ENCODE results near the gene MNX1.

Gene MNX1

DNA sequence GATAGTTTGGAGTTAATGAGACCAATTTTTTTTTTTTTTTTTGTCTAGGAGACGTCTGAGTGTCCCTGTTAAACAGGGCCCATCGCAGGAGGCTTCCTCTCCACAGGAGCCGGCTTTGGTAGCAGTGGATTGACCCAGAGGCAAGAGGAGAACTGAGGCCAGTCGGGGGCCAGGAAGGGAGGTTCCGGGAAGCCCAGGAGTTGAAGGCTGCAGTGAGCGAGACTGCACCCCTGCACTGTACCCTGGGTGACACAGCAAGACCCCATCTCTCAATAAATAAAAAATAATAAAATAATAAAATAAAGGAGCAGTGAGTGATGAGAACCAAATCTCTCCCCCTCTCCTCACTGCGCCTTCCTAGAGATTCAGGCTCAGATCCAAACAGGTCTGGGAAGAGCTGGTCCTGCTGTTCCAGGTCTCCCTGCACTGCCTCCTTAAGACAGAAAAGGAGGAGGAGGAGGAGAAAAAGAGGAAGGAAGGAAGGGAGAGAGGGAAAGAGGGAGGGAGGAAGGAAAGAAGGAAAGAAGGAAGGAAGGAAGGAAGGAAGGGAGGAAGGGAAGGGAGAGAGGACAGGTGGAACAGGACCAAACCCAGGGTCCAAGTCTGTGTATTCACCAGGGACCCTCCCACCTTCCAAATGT, 3.5 kb downstream of the MNX1 start:
- in situ Hi-C loops (cut with HindIII; ENCODE audit: low pct_ligation_motif_present, low pct_unique_long_range_greater_than_20kb, low sequenced_read_pairs), result no loop called here
- DNase-seq, result no peak

DNA sequence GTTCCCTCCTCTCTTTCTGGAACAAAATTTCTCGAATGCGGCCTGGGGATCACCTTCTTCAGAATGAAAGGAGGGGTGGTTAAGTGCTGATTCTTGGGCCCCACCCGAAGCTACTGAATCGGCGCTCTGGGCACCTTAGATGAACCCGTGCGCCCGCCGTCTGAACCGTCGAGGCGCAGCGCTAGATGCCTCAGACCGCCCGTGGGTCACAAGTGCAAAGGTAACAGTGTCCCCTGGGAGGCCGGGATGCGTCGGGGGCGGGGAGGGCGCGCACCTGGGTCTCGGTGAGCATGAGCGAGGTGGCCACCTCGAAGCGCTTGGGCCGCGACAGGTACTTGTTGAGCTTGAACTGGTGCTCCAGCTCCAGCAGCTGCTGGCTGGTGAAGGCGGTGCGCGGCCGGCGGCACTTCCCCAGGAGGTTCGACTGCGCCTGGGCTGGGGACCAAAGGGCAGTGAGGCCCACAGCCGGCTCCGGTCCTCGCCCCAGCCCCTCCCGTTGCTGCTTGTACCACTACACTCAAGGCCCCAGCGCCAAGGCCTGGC, 4.2 kb downstream of the MNX1 start:
- in situ Hi-C loops (cut with HindIII; ENCODE audit: low pct_ligation_motif_present, low pct_unique_long_range_greater_than_20kb, low sequenced_read_pairs), result no loop called here
- no peak for DNase-seq

DNA sequence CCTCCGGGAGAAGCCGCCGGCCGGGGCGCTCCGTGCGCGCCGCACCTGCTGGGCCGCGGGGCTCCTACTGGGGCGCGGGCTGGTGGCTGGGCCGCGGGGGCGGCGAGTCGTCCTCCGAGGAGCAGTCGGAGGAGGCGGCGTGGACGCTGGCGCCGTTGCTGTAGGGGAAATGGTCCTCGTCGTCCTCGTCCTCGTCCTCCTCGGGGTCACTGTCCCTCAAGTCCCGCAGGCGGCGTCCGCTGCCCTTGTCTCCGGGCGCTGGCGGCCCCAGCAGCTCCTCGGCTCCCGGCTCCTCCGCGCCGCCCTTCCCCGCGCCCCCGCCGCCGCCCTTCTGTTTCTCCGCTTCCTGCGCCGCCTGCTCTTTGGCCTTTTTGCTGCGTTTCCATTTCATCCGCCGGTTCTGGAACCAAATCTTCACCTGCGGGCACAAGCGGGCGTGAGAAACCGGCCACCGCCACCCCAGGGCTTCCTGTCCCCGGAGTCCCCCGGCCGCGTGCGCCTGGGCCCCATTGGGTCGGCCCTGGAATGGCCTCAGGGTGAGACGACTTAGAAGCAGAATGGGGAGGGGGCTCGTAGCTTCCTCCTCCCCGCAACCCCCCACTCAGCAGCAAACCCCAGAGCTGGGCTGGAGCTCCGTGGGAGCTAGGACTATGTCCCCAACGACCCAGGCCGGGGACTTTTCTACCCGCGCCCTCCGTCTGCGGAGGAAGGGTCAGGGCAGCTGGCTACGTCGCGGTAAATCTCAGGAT, 4.8 kb downstream of the MNX1 start:
- in situ Hi-C loops (cut with HindIII; ENCODE audit: low pct_ligation_motif_present, low pct_unique_long_range_greater_than_20kb, low sequenced_read_pairs), result no loop called here
- DNase-seq, result no peak

DNA sequence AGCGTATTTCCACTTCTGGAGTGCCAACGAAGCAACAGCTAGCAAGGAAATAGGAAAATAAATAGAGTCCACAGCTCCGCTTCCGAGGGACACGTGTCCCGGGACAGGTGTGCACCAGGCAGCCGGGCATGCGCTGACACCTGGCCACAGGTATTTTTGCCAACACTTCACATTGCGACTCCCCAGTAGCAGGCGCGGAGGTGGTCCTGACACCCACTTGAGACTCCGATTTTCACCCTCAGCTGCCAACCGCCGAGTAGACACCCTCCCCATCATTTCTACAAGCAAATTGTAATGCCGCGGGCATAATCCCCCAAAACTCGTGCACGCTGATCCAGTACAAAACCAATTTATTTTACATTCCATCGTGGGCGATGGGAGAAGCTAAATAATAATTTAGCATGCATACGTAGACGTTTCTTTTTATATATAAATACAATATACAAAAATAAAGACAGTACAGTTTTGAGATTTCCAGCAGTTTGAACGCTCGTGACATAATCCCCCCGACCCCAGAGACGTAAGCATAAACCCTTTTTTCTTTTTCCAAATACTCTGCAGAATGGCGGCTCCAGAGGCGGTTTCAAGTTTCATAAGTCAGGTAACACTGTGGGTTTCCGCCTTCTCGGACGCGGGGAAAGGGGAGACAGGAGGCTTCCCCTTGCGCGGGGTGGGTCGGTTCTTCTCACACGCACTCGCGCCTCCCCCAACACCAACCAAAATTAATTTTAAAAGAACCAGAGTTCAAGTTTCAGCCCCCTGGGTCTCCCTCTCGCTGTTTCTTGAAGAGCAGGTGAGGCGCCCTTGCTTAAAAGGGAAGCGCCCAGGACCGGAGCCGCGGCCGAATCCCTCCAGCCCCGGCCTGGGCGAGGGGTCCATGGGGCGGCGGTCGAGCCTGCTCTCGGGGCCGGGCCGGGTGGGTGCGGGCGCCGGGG, 5.7 kb downstream of the MNX1 start:
- no peak for DNase-seq
- in situ Hi-C loops (cut with HindIII; ENCODE audit: low pct_ligation_motif_present, low pct_unique_long_range_greater_than_20kb, low sequenced_read_pairs), result no loop called here

DNA sequence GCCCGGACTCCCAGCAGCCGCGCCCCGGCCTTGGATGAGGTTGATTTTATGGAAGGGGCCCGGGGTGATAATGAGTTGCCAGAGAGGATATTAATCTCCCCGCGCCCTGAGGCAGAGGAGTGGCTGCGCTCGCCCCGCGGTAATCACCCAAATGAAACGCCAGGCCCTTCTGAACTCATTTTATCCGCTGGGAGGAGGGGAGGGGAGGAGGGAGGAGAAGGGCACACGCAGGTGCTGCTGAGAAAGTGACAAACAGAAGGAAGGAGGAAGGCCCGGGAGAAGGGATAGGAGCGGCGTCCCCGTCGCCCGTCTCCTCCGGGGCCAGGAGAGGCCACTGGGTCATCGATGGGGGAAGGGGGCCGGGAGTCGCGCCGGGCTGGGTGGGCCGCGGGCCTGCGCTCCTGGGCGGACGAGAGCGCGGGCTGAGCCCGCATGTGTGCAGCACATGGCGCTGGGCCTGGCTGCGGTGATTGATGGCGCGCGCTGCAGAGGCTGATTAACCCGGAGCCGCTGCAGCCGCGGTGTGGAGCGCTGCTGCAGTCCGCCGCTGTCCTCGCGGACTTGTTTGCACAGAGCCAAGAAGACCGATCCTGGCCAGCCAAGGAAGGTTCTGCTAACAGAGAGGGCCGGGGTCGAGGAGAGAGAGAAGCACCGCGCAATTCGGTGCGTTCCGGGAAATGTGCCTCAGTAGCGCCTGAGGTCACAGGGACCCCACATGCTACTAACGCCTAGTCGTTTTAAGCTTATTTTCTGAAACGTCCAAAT, 6.5 kb downstream of the MNX1 start:
- in situ Hi-C loops (cut with HindIII; ENCODE audit: low pct_ligation_motif_present, low pct_unique_long_range_greater_than_20kb, low sequenced_read_pairs), result no loop called here
- DNase-seq, result no peak

DNA sequence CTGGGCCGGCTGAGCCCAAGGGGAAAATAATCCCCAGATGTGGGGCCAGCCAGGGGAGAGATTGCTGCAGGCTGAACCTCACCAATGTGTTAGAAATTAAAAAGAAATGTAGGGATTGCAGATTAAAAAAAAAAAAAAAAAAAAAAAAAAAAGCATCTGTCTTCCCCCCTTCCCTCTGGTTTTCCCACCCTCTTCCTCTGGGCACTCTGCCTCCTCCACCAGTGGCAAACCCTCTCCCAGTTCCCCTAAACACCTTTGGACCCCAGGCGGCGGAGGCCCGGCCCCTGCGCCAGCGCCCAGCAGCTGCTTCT, 7.1 kb downstream of the MNX1 start:
- in situ Hi-C loops (cut with HindIII; ENCODE audit: low pct_ligation_motif_present, low pct_unique_long_range_greater_than_20kb, low sequenced_read_pairs), result no loop called here
- no peak for DNase-seq

DNA sequence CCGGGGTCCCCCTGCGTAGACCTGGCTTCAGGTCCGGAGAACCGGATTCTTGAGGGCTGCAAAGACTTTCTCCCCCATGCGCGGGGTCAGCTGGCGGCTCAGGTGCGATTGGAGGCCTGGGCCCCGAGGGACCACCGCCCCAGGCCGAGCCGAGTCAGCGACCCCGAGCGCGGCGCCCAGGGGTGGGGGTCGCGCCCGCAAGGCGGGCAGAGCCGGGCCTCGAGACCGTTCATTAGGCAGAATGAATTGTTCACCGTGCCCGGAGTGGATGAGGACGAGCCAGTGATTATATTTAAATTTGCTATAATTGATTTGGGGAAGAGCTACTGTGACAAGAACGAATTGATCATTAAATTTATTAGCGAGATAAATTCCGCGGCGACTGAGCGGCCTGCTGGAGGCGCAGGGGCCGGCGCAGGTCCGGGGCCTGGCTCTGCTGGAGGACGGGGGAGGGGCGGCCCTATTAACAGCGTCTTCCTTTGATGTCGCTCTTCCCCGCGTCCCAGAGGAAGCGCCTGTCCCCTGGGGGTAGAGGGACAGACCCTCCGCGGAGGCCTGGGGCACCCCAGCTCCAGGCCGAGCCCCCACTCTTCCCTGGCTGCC, 7.5 kb downstream of the MNX1 start:
- no peak for DNase-seq
- in situ Hi-C loops (cut with HindIII; ENCODE audit: low pct_ligation_motif_present, low pct_unique_long_range_greater_than_20kb, low sequenced_read_pairs), result no loop called here

DNA sequence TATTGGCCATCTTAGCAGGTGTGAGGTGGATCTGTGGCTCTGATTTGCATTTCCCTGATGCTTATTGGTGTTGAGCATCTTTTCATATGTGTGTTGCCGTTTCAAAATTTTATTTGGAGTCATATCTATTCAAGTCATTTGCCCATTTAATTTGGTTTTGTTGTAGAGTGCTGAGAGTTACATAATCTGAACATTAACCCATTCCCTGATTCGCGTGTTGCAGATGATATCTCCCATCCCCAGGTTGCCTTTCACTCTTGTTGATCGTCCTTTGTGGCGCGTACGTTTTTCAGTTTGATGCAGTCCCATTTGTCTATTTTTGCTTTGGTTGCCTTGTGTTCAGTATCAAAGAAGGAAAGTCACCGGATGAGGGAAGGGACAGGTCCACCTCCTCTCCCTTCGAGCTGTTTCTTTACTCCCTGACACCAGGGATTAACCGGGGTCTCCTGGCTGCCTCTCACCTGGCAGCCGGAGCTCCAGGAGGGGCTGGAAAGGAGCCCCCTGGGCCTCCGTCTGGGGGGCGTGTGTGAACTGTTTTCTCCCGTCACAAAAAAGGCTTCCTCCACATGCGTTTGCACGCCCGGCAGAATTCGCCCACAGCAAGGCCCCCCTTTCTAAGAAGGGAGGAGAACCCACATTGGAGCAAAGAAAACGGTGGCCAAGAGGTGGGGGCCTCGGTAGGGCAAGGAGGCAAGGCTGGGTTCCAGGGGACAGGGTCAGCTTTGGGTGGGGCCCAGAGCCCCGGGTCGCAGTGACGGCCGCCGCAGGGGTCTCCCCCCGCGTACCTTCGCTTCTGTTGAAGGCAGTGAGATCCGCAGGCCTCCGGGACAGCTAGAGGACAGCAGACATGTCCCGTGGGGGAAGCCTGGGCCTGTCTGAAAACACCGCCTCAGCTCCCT, 8.3 kb downstream of the MNX1 start:
- DNase-seq, result no peak
- in situ Hi-C loops (cut with HindIII; ENCODE audit: low pct_ligation_motif_present, low pct_unique_long_range_greater_than_20kb, low sequenced_read_pairs), result no loop called here

DNA sequence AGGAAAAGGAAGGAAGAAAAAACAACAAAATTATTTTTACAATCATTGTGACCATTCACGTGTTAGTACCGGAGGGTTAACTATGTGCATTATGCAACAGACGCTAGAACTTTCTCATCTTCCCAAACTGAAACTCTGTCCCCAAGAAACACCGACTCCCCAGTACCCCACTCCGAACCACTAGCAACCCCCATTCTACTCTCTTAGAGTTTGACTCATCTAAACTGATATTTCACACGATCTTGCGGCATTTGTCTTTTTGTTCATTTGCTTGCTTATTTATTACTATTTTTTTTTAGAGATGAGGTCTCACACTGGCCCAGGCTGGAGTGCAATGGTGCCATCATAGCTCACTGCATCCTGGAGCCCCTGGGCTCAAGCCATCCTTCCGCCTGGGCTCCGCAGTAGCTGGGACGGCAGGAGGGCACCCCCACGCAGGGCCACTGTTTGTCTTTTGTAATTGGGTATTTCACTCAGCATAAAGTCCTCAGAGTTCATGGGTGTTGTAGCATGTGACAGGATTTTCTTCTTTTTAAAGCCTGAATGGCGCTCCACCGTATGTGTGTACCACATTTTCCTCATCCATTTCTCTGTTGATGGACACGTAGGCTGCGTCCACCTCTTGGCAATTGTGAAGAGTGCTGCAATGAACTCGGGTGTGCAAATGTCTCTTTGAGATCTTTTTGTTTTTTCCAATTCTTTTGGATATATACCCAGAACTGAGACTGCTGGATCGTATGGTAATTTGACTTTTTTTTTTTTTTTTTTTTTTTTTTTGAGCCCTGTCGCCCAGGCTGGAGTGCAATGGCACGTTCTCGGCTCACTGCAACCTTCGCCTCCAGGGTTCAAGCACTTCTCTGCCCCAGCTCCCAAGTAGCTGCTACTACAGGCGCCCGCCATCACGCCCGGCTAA, 9.5 kb downstream of the MNX1 start:
- in situ Hi-C loops (cut with HindIII; ENCODE audit: low pct_ligation_motif_present, low pct_unique_long_range_greater_than_20kb, low sequenced_read_pairs), result no loop called here
- no peak for DNase-seq

DNA sequence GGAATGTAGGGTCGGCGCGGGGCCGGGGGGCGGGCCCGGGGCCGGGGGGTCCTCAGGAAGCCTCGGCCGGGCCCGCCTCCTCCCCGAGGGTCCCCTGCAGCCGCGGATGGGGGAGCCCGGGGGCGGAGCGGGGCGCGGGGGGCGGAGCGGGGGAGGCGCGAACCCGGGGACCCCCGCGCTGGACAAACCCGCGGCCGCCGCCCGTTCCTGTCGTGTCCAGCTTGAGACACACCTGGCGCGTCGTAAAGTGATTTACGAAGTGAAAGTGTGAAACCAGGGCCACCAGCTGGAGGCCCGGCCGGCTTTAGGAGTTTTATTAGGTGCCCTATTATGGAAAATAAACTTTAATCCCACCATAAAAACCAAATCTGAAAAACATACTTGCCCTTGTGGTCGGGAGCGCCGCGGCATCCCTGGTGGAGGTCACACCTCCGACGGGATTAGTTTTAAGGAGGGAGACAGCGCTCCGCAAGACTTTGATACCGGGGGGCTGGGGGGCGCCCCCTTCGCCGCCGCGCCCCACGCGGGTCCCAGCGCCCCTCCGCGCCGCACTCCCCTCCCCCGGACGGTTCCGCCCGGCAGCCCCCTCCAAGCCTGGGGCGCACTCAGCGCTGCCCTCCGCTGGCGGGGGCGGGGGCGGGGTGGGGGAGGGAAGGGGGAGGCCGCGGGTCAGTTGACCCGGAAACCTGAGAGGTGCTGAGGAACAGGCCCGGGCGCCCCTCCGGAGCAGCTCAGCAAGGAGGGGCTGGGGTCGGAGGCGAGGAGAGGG, 10.3 kb downstream of the MNX1 start:
- peak; percentile 33 for DNase-seq
- in situ Hi-C loops (cut with HindIII; ENCODE audit: low pct_ligation_motif_present, low pct_unique_long_range_greater_than_20kb, low sequenced_read_pairs), result no loop called here

DNA sequence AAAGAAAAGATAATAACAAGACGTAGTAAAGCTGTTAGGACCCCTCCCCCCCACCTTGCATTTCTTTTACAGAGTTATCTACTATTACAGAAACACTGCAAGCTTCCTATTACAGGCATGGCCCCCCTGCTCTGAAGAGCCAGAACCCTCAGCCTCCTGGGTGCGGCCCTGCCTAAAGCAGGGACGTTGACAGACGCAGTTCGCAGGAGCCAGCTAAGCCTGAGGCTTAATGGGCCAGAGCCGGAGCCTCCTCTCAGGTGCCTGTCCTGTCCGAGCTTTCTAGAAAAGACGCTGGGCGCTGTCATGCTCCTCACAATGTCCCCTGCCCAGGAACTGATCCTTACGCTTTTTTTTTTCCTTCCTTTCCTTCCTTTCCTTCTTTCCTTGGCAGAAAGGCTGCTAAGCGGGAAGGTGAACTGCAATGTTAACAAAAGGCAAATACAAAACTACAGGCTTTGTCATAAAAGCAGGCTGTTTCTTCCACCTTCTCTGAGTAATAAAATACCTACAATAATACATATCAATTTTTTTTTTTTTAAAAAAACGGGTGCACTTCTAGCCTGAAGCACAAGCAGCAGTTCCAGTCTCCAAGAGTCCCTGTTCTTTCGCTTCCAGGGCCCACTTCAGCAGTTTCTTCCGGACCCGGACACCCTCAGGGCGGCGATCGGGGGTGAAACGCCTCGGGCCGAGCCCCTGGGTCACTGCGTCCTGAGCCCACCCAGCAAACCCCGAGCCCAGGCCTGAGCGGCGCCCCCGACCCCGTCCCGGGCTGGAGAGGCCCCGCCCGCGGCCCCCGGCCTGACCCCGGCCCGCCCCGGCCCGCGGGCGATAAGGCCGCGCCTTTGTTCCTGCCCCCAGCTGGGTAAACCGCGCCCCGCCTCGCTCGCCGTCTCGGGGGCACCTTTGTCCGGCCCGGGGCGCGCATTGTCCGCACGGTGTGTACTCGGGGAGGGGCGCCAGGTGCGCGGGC, 11.2 kb downstream of the MNX1 start:
- in situ Hi-C loops (cut with HindIII; ENCODE audit: low pct_ligation_motif_present, low pct_unique_long_range_greater_than_20kb, low sequenced_read_pairs), result no loop called here
- DNase-seq, result no peak

DNA sequence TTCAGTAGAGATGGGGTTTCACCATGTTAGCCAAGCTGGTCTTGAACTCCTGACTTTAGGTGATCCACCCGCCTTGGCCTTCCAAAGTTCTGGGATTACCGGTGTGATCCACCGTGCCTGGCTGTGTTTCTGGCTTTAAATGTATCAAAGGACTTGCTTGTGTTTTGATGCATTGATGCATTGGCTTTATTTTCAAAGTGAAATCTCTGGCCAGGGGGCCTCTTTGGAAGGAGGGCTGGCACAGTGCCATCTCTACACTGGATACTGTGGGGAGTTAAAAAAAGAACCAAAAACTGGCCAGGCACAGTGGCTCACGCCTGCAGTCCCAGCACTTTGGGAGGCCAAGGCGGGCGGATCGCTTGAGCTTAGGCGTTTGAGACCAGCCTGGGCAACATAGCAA, 16.0 kb downstream of the MNX1 start:
- in situ Hi-C loops (cut with HindIII; ENCODE audit: low pct_ligation_motif_present, low pct_unique_long_range_greater_than_20kb, low sequenced_read_pairs), result no loop called here
- DNase-seq, result no peak

DNA sequence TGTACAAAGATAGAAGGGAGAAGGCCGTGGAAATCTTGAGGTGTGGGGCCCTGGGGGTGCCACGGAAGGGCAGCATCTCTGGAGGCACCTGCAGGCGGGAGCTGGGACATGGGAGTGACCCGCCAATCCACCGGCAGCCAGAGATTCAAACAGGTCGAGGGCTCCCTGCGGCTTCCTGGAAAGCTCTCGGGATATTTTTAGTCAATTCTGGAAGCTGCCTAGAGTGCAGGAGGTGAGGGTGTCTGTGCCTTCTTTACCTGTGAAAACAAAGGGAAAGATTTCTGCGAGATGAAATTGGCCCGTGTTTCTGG, 16.6 kb downstream of the MNX1 start:
- no peak for DNase-seq
- in situ Hi-C loops (cut with HindIII; ENCODE audit: low pct_ligation_motif_present, low pct_unique_long_range_greater_than_20kb, low sequenced_read_pairs), result no loop called here

DNA sequence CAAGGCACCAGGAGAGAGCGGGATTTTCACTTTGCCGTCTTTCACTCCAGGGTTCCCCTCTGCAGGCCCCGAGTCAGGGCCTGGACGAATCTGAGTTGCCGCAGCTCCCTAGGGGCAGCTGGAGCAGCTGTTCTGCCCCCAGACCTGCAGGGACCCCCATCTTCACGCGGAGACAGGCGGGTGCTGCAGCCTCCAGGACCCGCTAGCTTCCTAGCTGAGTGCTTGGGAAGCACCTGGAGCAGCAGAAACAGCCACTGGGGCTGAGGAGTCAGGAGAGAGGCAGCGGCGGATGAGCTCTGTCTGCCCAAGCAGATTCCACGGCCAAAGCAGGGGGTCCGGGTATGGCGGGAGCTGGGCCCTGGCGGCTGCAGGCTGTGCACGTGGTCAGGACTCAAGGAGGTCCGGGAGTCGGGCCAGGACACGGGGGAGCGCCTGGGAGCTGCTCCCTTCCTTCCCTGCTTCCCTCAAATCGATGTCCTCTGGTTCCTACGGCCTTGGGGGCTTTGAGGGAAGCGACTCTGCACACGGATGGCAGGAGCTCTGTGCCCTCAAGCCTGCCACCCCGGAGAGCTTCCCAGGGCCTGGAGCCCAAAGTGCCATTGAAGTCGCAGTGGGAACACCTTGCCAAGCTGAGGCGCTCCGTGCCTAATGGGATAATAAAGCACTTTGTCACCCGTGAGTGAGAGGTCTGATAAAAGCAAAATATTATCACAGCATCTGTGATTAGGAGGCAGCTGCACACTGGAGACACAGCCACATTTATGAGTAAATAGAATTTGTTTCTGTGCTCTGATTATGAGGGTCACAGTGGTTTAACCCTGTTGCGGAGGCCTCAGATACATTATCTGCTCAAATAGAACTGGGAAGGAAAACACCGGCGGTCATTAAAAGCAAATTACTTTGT, 17.2 kb downstream of the MNX1 start:
- in situ Hi-C loops (cut with HindIII; ENCODE audit: low pct_ligation_motif_present, low pct_unique_long_range_greater_than_20kb, low sequenced_read_pairs), result no loop called here
- DNase-seq, result no peak
